Hepatocyte (in vitro differentiated cells): ENCODE measurements around the gene CDH10. TPM values are rescaled to one million over a fixed set of nuclear protein-coding genes. Genes with fewer than 3 reads are reported as not detected.

Experiments used
- DNase-seq: peaks from one replicate; pipeline ENCODE4 v3.0.0-alpha.2; 2016; ENCODE audit warnings: low spot score
- H2AFZ ChIP-seq: fragments of 200-600 bp; sonication (generic); 2 replicates; pipeline ENCODE4 v1.6.0; 2016; ENCODE audit warnings: antibody characterized with exemption, mild to moderate bottlenecking
- H3K27ac ChIP-seq: fragments of 200-600 bp; sonication (generic); 2 replicates; pipeline ENCODE4 v1.5.1; 2016; ENCODE audit warnings: mild to moderate bottlenecking
- H3K27me3 ChIP-seq: fragments of 200-600 bp; sonication (generic); 2 replicates; pipeline ENCODE4 v1.6.1; 2016
- H3K36me3 ChIP-seq: fragments of 200-600 bp; sonication (generic); replicated peaks from 2 replicates; pipeline ENCODE4 v1.5.1; 2016; ENCODE audit warnings: low read depth; ENCODE audit not compliant: insufficient read depth
- H3K4me1 ChIP-seq: fragments of 200-600 bp; sonication (generic); 2 replicates; pipeline ENCODE4 v1.5.1; 2016; ENCODE audit warnings: mild to moderate bottlenecking, moderate library complexity; ENCODE audit not compliant: insufficient read depth
- H3K4me2 ChIP-seq: fragments of 200-600 bp; sonication (generic); 2 replicates; pipeline ENCODE4 v1.6.0; 2016
- H3K4me3 ChIP-seq: fragments of 200-600 bp; sonication (generic); 2 replicates; pipeline ENCODE4 v1.5.1; 2016; ENCODE audit warnings: mild to moderate bottlenecking
- H3K79me2 ChIP-seq: fragments of 200-600 bp; sonication (generic); 2 replicates; pipeline ENCODE4 v1.6.0; 2017; ENCODE audit warnings: mild to moderate bottlenecking
- H3K9me2 ChIP-seq: fragments of 200-600 bp; sonication (generic); replicated peaks from 2 replicates; pipeline ENCODE4 v1.6.0; 2017; ENCODE audit warnings: mild to moderate bottlenecking; ENCODE audit not compliant: insufficient read depth
- H3K9me3 ChIP-seq: fragments of 200-600 bp; sonication (generic); 2 replicates; pipeline ENCODE4 v1.5.1; 2016; ENCODE audit warnings: low read depth, mild to moderate bottlenecking
- H4K20me1 ChIP-seq: fragments of 200-600 bp; sonication (generic); 2 replicates; pipeline ENCODE4 v1.6.0; 2016; ENCODE audit warnings: mild to moderate bottlenecking; ENCODE audit not compliant: insufficient read depth, poor library complexity, severe bottlenecking
- EZH2 ChIP-seq: fragments of 200-600 bp; sonication (generic); IDR thresholded peaks from 2 replicates; pipeline ENCODE4 v1.6.1; 2016; ENCODE audit warnings: antibody characterized with exemption, mild to moderate bottlenecking, borderline replicate concordance
- EZH2phosphoT487 ChIP-seq: fragments of 200-600 bp; sonication (generic); IDR thresholded peaks from one replicate; pipeline ENCODE4 v1.6.1; 2018; ENCODE audit warnings: antibody characterized with exemption, mild to moderate bottlenecking, low read depth, moderate library complexity; ENCODE audit not compliant: unreplicated experiment, severe bottlenecking
- WGBS: methylation state at CpG from one replicate; pipeline ENCODE4 v1.1.6; 2016; ENCODE audit warnings: low lambda C conversion rate; ENCODE audit errors: missing lambda C conversion rate; 5-methylcytosine and 5-hydroxymethylcytosine counted together
- polyA plus RNA-seq: library from polyadenylated mRNA; unstranded; fragments of >200 nt; fragmentation: Nextera tagmentation; extraction: Ambion mirVana; gene quantifications from 2 replicates; pipeline ENCODE4 v1.2.1, GENCODE V29; 2016
- total RNA-seq: library from RNA; depleted of rRNA; stranded (reverse); fragments of >200 nt; gene quantifications from 2 replicates; pipeline ENCODE4 v1.2.3, GENCODE V29; 2014
- TF ChIP-seq, protein P1 (sequence below): fragments of 200-600 bp; sonication (generic); IDR thresholded peaks from 2 replicates; pipeline ENCODE4 v1.5.1; 2016; ENCODE audit warnings: antibody characterized with exemption, mild to moderate bottlenecking; ENCODE audit not compliant: poor library complexity

CDH10 gene
- total and polyA plus RNA-seq, 2 experiments from 2014 or later: 3.2 to 4.9 TPM

DNA sequence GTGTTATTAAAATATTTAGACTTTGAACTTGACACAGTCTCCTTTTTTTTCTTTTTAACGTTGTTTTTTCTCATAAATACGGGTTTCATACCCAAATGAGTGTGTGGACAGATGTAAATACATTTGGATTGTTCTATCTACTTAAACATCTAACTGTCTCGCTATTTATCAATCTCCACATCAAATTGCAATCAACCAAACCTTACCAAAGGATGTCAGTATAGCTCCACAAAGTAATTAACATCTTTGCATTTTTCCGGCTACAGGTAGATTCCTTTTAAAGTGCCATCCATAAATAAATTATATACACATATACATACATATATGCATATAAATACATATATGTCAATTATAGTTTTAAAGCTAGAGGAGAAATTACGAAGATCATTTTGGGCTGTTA is 705 bp upstream of the CDH10 start:
- H3K9me3 ChIP-seq: no peaks in the 10 kb centered on the region
- H3K27ac ChIP-seq: no peak overlapping the region
- H3K79me2 ChIP-seq: no peaks in the 10 kb centered on the region
- no peaks in the 10 kb centered on the region for H3K36me3 ChIP-seq
- no peaks in the 10 kb centered on the region for H3K27me3 ChIP-seq
- no peaks in the 10 kb centered on the region for H3K9me2 ChIP-seq
- 53% methylated on average over 5 of the region's 5 CpGs for WGBS
- H3K4me2 ChIP-seq: peak overlapping the region; percentile 84
- H3K4me3 ChIP-seq: peak overlapping the region; percentile 77
- H2AFZ ChIP-seq: peak overlapping the region; percentile 60
- no peak for DNase-seq
- TF ChIP-seq EZH2phosphoT487 (no peak), EZH2 (no peak)
- TF ChIP-seq, protein P1, sequence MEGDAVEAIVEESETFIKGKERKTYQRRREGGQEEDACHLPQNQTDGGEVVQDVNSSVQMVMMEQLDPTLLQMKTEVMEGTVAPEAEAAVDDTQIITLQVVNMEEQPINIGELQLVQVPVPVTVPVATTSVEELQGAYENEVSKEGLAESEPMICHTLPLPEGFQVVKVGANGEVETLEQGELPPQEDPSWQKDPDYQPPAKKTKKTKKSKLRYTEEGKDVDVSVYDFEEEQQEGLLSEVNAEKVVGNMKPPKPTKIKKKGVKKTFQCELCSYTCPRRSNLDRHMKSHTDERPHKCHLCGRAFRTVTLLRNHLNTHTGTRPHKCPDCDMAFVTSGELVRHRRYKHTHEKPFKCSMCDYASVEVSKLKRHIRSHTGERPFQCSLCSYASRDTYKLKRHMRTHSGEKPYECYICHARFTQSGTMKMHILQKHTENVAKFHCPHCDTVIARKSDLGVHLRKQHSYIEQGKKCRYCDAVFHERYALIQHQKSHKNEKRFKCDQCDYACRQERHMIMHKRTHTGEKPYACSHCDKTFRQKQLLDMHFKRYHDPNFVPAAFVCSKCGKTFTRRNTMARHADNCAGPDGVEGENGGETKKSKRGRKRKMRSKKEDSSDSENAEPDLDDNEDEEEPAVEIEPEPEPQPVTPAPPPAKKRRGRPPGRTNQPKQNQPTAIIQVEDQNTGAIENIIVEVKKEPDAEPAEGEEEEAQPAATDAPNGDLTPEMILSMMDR: peak; percentile 24
- no peaks in the 10 kb centered on the region for H4K20me1 ChIP-seq
- H3K4me1 ChIP-seq: peaks cover 15% of the 10 kb centered on the region

DNA sequence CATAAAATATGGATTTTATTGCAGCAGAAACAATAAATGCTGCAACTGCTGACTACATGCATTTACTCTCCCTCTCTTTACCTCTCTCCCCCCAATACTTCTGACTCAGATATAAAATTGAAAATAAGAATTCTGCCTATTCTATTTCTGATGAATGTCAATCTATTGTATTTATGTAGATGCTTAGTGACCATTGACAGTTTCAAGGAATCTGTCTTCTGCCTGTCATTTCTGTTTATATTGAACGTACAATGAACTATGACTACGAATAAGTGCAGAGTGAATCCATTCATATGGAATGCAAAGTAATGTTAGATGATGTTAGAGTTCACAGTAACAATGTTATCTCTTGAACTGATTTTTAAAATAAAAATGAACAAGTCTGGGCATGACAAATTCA is 898 bp downstream of the CDH10 start:
- no peak overlapping the region for H2AFZ ChIP-seq
- TF ChIP-seq, protein P1: no peak
- TF ChIP-seq EZH2: no peak
- peak overlapping the region; percentile 26 for H3K4me3 ChIP-seq
- no peaks in the 10 kb centered on the region for H3K9me2 ChIP-seq
- H3K36me3 ChIP-seq: no peaks in the 10 kb centered on the region
- peak overlapping the region; percentile 84 for H3K4me2 ChIP-seq
- H3K79me2 ChIP-seq: no peaks in the 10 kb centered on the region
- peaks cover 6% of the 10 kb centered on the region for H3K4me1 ChIP-seq
- WGBS: 50% methylated on average over 2 of the region's 2 CpGs
- DNase-seq: no peak
- no peaks in the 10 kb centered on the region for H3K27me3 ChIP-seq
- H4K20me1 ChIP-seq: no peaks in the 10 kb centered on the region
- H3K9me3 ChIP-seq: no peaks in the 10 kb centered on the region
- no peak overlapping the region for H3K27ac ChIP-seq

- Histone ChIP-seq H3K9me3 (no peaks in the 10 kb centered on the region), H3K4me2 (peak overlapping the region; percentile 84), H3K27me3 (no peaks in the 10 kb centered on the region), H3K36me3 (no peaks in the 10 kb centered on the region), H3K9me2 (no peaks in the 10 kb centered on the region), H4K20me1 (no peaks in the 10 kb centered on the region), H2AFZ (no peak overlapping the region), H3K4me3 (no peak overlapping the region), H3K79me2 (no peaks in the 10 kb centered on the region), H3K4me1 (peaks cover 6% of the 10 kb centered on the region), H3K27ac (no peak overlapping the region)
- DNase-seq: no peak
- TF ChIP-seq EZH2phosphoT487 (no peak), EZH2 (no peak)
- TF ChIP-seq, protein P1: no peak
- 56% methylated on average over 5 of the region's 5 CpGs for WGBS
Observed at GRCh38 chr5:24643156-24643555, 1.6 kb downstream of the CDH10 start.

DNA sequence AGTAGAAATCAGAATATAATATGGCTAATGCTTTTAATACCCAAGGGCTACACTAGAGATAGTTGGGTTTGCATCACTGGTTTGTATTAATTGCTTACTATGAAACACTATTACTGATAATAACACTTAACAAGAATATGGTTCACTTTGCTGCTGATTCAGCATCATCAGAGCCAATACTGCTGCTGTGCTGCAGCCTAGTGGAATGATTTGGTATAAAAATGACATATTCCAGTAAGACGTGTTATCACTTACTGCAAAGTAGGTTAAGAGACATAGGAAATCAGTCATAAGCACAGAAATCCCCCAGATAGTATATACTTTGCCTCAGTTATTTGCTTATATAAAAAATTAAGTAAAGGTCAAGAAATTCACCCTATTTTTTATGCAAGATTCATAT is 2.8 kb downstream of the CDH10 start:
- Histone ChIP-seq H3K36me3 (no peaks in the 10 kb centered on the region), H3K27me3 (no peaks in the 10 kb centered on the region), H3K9me2 (no peaks in the 10 kb centered on the region), H2AFZ (no peak overlapping the region), H3K4me1 (peaks cover 6% of the 10 kb centered on the region), H3K9me3 (no peaks in the 10 kb centered on the region), H3K79me2 (no peaks in the 10 kb centered on the region), H3K4me2 (peak overlapping the region; percentile 84), H4K20me1 (no peaks in the 10 kb centered on the region), H3K27ac (no peak overlapping the region), H3K4me3 (no peak overlapping the region)
- DNase-seq: peak; percentile 43
- 23% methylated on average over 1 of the region's 1 CpG for WGBS
- TF ChIP-seq, protein P1: peak; percentile 56
- TF ChIP-seq EZH2: no peak
